Rectal smooth muscle tissue (tissue), 1 donor: Measurements from ENCODE around the gene KLK2.

Source experiments
- H3K27ac ChIP-seq: one replicate; pipeline ENCODE4 v1.7.0; 2013; ENCODE audit warnings: low read depth, low read length, inconsistent platforms
- H3K27me3 ChIP-seq: one replicate; pipeline ENCODE4 v1.7.0; 2013; ENCODE audit warnings: low read length; ENCODE audit not compliant: control insufficient read depth, insufficient read depth
- H3K36me3 ChIP-seq: one replicate; pipeline ENCODE4 v1.7.0; 2013; ENCODE audit warnings: low read length; ENCODE audit not compliant: control insufficient read depth, insufficient read depth
- H3K4me1 ChIP-seq: one replicate; pipeline ENCODE4 v1.7.0; 2013; ENCODE audit warnings: low read length; ENCODE audit not compliant: control insufficient read depth, insufficient read depth
- H3K4me3 ChIP-seq: one replicate; pipeline ENCODE4 v1.7.0; 2013; ENCODE audit warnings: low read length
- H3K9ac ChIP-seq: one replicate; pipeline ENCODE4 v1.7.0; 2013; ENCODE audit warnings: low read length

The KLK2 gene

GRCh38 chr19:50857366-50857765 lies 15.9 kb upstream of the KLK2 start:
- H3K9ac ChIP-seq: no peak overlapping the region
- H3K27ac ChIP-seq: no peak overlapping the region
- no peaks in the 10 kb centered on the region for H3K36me3 ChIP-seq
- H3K4me1 ChIP-seq: no peaks in the 10 kb centered on the region
- no peak overlapping the region for H3K4me3 ChIP-seq
- H3K27me3 ChIP-seq: peaks cover 3% of the 10 kb centered on the region

DNA sequence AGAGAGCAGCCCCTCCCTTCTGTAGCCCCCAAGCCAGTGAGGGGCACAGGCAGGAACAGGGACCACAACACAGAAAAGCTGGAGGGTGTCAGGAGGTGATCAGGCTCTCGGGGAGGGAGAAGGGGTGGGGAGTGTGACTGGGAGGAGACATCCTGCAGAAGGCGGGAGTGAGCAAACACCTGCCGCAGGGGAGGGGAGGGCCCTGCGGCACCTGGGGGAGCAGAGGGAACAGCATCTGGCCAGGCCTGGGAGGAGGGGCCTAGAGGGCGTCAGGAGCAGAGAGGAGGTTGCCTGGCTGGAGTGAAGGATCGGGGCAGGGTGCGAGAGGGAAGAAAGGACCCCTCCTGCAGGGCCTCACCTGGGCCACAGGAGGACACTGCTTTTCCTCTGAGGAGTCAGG lies 14.4 kb upstream of the KLK2 start:
- no peaks in the 10 kb centered on the region for H3K36me3 ChIP-seq
- no peaks in the 10 kb centered on the region for H3K4me1 ChIP-seq
- H3K9ac ChIP-seq: no peak overlapping the region
- no peak overlapping the region for H3K4me3 ChIP-seq
- peaks cover 3% of the 10 kb centered on the region for H3K27me3 ChIP-seq
- H3K27ac ChIP-seq: no peak overlapping the region

GRCh38 chr19:50859849-50860248 lies 13.4 kb upstream of the KLK2 start:
- H3K4me1 ChIP-seq: no peaks in the 10 kb centered on the region
- H3K36me3 ChIP-seq: no peaks in the 10 kb centered on the region
- H3K27me3 ChIP-seq: peaks cover 3% of the 10 kb centered on the region
- H3K4me3 ChIP-seq: no peak overlapping the region
- H3K9ac ChIP-seq: no peak overlapping the region
- H3K27ac ChIP-seq: no peak overlapping the region

- Histone ChIP-seq H3K27ac (no peak overlapping the region), H3K36me3 (no peaks in the 10 kb centered on the region), H3K4me1 (no peaks in the 10 kb centered on the region), H3K9ac (no peak overlapping the region), H3K4me3 (no peak overlapping the region), H3K27me3 (peaks cover 3% of the 10 kb centered on the region)
These were observed 12.2 kb upstream of the KLK2 start for GRCh38 chr19:50861010-50861409.

DNA sequence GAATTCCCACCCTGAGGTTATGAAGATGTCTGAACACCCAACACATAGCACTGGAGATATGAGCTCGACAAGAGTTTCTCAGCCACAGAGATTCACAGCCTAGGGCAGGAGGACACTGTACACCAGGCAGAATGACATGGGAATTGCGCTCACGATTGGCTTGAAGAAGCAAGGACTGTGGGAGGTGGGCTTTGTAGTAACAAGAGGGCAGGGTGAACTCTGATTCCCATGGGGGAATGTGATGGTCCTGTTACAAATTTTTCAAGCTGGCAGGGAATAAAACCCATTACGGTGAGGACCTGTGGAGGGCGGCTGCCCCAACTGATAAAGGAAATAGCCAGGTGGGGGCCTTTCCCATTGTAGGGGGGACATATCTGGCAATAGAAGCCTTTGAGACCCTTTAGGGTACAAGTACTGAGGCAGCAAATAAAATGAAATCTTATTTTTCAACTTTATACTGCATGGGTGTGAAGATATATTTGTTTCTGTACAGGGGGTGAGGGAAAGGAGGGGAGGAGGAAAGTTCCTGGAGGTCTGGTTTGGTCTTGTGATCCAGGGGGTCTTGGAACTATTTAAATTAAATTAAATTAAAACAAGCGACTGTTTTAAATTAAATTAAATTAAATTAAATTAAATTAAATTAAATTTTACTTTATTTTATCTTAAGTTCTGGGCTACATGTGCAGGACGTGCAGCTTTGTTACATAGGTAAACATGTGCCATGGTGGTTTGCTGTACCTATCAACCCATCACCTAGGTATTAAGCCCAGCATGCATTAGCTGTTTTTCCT lies 11.5 kb upstream of the KLK2 start:
- H3K4me1 ChIP-seq: no peaks in the 10 kb centered on the region
- H3K36me3 ChIP-seq: no peaks in the 10 kb centered on the region
- no peak overlapping the region for H3K4me3 ChIP-seq
- peaks cover 3% of the 10 kb centered on the region for H3K27me3 ChIP-seq
- no peak overlapping the region for H3K9ac ChIP-seq
- H3K27ac ChIP-seq: no peak overlapping the region

DNA sequence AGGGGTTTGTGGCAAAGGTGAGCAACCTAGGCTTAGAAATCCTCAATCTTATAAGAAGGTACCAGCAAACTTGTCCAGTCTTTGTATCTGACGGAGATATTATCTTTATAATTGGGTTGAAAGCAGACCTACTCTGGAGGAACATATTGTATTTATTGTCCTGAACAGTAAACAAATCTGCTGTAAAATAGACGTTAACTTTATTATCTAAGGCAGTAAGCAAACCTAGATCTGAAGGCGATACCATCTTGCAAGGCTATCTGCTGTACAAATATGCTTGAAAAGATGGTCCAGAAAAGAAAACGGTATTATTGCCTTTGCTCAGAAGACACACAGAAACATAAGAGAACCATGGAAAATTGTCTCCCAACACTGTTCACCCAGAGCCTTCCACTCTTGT lies 3.8 kb upstream of the KLK2 start:
- no peak overlapping the region for H3K9ac ChIP-seq
- H3K27ac ChIP-seq: no peak overlapping the region
- H3K27me3 ChIP-seq: peaks cover 6% of the 10 kb centered on the region
- no peak overlapping the region for H3K4me3 ChIP-seq
- H3K36me3 ChIP-seq: no peaks in the 10 kb centered on the region
- no peaks in the 10 kb centered on the region for H3K4me1 ChIP-seq

- Histone ChIP-seq H3K9ac (no peak overlapping the region), H3K36me3 (no peaks in the 10 kb centered on the region), H3K4me1 (no peaks in the 10 kb centered on the region), H3K4me3 (no peak overlapping the region), H3K27me3 (peaks cover 6% of the 10 kb centered on the region), H3K27ac (no peak overlapping the region)
These were observed 2.7 kb upstream of the KLK2 start for GRCh38 chr19:50870417-50871089.

GRCh38 chr19:50874211-50874610 lies 972 bp downstream of the KLK2 start:
- Histone ChIP-seq H3K9ac (no peak overlapping the region), H3K27ac (no peak overlapping the region), H3K27me3 (peaks cover 6% of the 10 kb centered on the region), H3K4me3 (no peak overlapping the region), H3K4me1 (no peaks in the 10 kb centered on the region), H3K36me3 (no peaks in the 10 kb centered on the region)

- Histone ChIP-seq H3K27ac (no peak overlapping the region), H3K4me3 (no peak overlapping the region), H3K36me3 (no peaks in the 10 kb centered on the region), H3K27me3 (no peaks in the 10 kb centered on the region), H3K9ac (no peak overlapping the region), H3K4me1 (no peaks in the 10 kb centered on the region)
These were observed 2.7 kb downstream of the KLK2 start for GRCh38 chr19:50875795-50876422.

DNA sequence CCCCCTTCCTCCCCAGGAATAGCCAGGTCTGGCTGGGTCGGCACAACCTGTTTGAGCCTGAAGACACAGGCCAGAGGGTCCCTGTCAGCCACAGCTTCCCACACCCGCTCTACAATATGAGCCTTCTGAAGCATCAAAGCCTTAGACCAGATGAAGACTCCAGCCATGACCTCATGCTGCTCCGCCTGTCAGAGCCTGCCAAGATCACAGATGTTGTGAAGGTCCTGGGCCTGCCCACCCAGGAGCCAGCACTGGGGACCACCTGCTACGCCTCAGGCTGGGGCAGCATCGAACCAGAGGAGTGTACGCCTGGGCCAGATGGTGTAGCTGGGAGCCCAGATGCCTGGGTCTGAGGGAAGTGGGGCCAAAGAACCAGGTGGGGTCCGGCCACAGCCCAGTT lies 3.2 kb downstream of the KLK2 start:
- H3K4me3 ChIP-seq: no peak overlapping the region
- no peak overlapping the region for H3K27ac ChIP-seq
- H3K27me3 ChIP-seq: no peaks in the 10 kb centered on the region
- no peaks in the 10 kb centered on the region for H3K4me1 ChIP-seq
- H3K9ac ChIP-seq: no peak overlapping the region
- H3K36me3 ChIP-seq: no peaks in the 10 kb centered on the region

DNA sequence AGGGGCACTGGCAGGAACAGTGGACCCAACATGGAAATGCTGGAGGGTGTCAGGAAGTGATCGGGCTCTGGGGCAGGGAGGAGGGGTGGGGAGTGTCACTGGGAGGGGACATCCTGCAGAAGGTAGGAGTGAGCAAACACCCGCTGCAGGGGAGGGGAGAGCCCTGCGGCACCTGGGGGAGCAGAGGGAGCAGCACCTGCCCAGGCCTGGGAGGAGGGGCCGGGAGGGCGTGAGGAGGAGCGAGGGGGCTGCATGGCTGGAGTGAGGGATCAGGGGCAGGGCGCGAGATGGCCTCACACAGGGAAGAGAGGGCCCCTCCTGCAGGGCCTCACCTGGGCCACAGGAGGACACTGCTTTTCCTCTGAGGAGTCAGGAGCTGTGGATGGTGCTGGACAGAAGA lies 4.1 kb downstream of the KLK2 start:
- no peaks in the 10 kb centered on the region for H3K4me1 ChIP-seq
- H3K27me3 ChIP-seq: no peaks in the 10 kb centered on the region

DNA sequence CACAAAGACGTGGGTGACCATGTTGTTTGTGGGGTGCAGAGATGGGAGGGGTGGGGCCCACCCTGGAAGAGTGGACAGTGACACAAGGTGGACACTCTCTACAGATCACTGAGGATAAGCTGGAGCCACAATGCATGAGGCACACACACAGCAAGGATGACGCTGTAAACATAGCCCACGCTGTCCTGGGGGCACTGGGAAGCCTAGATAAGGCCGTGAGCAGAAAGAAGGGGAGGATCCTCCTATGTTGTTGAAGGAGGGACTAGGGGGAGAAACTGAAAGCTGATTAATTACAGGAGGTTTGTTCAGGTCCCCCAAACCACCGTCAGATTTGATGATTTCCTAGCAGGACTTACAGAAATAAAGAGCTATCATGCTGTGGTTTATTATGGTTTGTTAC lies 5.6 kb downstream of the KLK2 start:
- no peak overlapping the region for H3K9ac ChIP-seq
- no peaks in the 10 kb centered on the region for H3K36me3 ChIP-seq
- no peak overlapping the region for H3K27ac ChIP-seq
- no peak overlapping the region for H3K4me3 ChIP-seq
- H3K27me3 ChIP-seq: no peaks in the 10 kb centered on the region
- H3K4me1 ChIP-seq: no peaks in the 10 kb centered on the region

More for the DNA sequence above, 4.1 kb downstream of the KLK2 start:
- Histone ChIP-seq H3K4me3 (no peak overlapping the region), H3K36me3 (no peaks in the 10 kb centered on the region), H3K9ac (no peak overlapping the region), H3K27ac (no peak overlapping the region)
